Heart left ventricle (tissue), 13 donors: ENCODE results near the gene CDH3.
"Not testable (repeated sequence)": the region's sequence is repeated elsewhere in the genome, so short reads cannot be mapped to it uniquely, and the experiment has no call there.

Experiments used
- CTCF ChIP-seq, 12 donors: fragments of 200-600 bp; sonication (generic) in 4 of 12; IDR thresholded peaks; one replicate each; pipeline versions ENCODE4 v1.5.0 to v1.8.0; 2018 to 2022; ENCODE audit warnings: antibody characterized with exemption in 12 of 12, mild to moderate bottlenecking in 5 of 12
- POLR2A ChIP-seq, 2 donors: fragments of 450-650 bp; IDR thresholded peaks; one replicate each; pipeline ENCODE4 v1.6.1; 2017; ENCODE audit warnings: antibody characterized with exemption in 2 of 2, mild to moderate bottlenecking in 2 of 2, moderate library complexity in 2 of 2
- donor health status: ischemic (EF 13 %, LVEDD 7.1; RV severe dilation, severe dysfunction).
- donor health status: DM: no; HTN: yes; CAD: no.
- donor health status: DM: no; HTN: no; CAD: no.
- donor health status: ischemic (EF 25% LVEDD 6.9; RV normal size, moderate dysfunction).
- donor health status: ischemic (EF 25% LVEDD 5.7; RV mildly dilated, moderate dysfunction).
- donor health status: ischemic (EF 35%, LVEDD 5.7; RV mildly dilated, moderate dysfunction).
- donor health status: nonischemic (EF 11% LVEDD 7.7; RV severe dilation, severe dysfunction).
- donor health status: DM: yes; HTN: yes; CAD: no.
- donor health status: PGD.
- donor health status: ischemic (EF 29% LVEDD 5.4; RV normal size, mild dysfunction).
- donor health status: nonischemic (EF 23%, LVEDD 6.1; RV moderate dilation, normal function).

- TF ChIP-seq CTCF, POLR2A (IDR thresholded peaks at IDR 0.05): not testable (repeated sequence)
Observed at GRCh38 chr16:68716516-68716915, 71.4 kb downstream of the CDH3 start.
